GM12801 (cell line): Measurements from ENCODE around the gene ESRRA.

ENCODE experiments used
- TF ChIP-seq, protein P1 (sequence below): IDR thresholded peaks from one replicate; pipeline ENCODE4 v1.5.1; 2011; ENCODE audit warnings: control low read depth; ENCODE audit not compliant: insufficient read length; ENCODE audit errors: extremely low read depth

Gene ESRRA

DNA sequence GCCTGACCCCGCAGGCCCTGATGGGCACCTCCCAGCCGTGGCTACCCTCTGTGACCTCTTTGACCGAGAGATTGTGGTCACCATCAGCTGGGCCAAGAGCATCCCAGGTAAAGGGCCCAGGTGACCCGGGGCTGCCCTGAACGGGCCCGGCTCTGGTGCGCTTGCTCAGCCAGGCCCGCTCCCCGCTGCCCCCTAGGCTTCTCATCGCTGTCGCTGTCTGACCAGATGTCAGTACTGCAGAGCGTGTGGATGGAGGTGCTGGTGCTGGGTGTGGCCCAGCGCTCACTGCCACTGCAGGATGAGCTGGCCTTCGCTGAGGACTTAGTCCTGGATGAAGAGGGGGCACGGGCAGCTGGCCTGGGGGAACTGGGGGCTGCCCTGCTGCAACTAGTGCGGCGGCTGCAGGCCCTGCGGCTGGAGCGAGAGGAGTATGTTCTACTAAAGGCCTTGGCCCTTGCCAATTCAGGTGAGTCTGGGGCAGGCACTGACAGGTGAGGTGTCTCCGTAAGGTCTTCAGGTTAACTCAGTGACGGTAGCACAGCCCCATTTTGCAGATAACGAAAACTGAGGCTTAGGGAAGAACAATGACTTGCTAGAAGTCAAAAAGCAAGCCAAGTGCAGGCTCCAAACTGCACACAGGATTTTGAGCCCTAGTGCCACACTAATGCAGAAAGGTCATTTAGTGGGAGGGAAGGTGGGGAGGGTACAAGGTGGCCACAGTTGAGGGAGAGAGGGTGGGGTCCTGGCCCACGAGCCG lies 9.7 kb downstream of the ESRRA start:
- TF ChIP-seq, protein P1, sequence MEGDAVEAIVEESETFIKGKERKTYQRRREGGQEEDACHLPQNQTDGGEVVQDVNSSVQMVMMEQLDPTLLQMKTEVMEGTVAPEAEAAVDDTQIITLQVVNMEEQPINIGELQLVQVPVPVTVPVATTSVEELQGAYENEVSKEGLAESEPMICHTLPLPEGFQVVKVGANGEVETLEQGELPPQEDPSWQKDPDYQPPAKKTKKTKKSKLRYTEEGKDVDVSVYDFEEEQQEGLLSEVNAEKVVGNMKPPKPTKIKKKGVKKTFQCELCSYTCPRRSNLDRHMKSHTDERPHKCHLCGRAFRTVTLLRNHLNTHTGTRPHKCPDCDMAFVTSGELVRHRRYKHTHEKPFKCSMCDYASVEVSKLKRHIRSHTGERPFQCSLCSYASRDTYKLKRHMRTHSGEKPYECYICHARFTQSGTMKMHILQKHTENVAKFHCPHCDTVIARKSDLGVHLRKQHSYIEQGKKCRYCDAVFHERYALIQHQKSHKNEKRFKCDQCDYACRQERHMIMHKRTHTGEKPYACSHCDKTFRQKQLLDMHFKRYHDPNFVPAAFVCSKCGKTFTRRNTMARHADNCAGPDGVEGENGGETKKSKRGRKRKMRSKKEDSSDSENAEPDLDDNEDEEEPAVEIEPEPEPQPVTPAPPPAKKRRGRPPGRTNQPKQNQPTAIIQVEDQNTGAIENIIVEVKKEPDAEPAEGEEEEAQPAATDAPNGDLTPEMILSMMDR: no peak

DNA sequence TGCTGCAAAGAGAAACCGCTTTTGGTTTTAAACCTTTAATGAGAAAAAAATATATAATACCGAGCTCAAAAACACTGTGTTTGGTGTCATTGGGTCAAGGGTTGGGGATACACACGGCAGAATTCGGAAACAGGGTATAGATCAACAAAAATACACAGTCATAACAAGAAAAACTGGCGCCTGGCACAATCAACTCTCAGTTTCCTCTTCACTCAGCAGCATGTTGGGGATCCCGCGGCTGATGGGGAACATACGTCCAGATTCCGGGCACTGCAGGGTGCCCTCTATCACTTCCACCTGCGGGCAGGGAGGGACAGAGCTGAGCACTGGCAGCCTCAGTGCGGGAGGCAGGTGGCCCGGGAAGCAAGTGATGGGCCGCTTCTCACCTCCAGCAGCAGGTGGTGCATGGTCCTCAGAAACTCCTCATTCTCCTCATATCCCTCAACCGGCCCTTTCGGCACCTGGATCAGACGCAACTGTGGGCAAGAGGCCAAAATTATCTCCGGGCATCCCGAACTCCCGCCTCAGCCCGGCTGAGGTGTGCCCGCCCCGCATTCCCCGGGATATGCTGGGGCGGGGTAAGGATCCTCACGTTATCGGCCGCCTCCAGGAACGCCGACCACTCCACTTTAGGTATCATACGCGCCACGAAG lies 11.5 kb downstream of the ESRRA start:
- TF ChIP-seq, protein P1: no peak

GRCh38 chr11:64317325-64317960 lies 12.1 kb downstream of the ESRRA start, which contains the start of gene TRMT112:
TSS of gene TRMT112 (minus strand) at chr11:64317559. CDS start at chr11:64317526, 33 bp downstream.
- TF ChIP-seq, protein P1: no peak

GRCh38 chr11:64317961-64318765 lies 12.8 kb downstream of the ESRRA start, which contains the start of gene PRDX5:
TSS of gene PRDX5 (plus strand) at chr11:64318121. CDS start at chr11:64318216, 95 bp downstream.
- TF ChIP-seq, protein P1: no peak

DNA sequence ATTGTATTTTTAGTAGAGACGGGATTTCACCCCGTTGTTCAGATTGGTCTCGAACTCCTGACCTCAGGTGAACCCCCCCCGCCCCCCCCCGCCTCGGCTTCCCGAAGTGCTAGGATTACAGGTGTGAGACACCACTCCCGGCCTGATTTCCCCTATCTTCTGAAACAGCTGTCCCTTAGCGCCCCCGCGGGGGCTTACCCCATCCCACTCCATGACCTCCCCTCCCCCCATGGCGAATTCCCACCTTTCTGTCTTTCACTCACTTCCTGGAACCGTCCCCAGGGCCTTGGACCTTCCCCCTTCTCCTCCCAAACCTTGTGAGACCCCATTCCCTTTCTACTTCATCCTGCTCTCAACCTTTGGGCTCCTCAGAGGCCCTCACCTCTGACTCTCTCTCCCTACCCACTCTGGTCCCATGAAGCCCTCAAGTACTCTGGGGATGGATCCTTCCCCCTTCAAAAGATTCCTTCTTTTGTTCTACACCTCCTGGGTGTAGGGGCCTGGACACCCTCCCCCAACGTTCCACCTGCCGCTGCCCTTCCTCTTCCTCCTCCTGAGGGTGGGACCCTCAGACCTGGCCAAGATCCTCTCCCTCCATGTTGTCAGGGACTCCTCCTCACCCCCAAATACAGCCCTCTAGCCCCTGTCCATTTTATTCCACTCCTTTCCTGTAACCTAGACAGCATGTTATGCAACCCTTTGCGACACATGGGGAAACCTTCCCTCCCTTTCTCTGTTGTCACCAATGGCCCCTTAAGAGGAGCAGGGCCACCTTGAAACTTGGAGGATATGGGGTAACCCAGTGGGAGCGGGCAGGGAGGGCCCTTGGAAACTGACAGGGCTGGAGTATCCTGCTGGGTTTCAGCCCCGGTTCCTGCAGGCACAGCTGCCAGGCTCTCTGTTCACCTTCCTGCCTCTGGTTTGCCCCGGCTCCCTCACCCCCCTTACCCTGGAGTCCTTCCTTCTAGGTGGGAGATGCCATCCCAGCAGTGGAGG lies 13.7 kb downstream of the ESRRA start:
- TF ChIP-seq, protein P1: no peak

DNA sequence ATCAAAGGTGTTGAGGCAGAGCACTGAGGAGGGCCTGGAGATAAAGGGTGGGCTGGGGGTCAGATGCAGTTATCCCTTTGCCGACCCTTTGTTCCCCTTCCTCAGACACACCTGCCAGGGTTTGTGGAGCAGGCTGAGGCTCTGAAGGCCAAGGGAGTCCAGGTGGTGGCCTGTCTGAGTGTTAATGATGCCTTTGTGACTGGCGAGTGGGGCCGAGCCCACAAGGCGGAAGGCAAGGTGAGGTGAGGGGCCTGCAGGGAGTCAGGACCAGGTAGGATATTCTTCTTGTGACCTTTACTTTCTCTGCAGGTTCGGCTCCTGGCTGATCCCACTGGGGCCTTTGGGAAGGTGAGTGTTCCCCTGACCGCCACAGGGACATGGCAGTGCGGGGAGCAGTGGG lies 15.2 kb downstream of the ESRRA start:
- TF ChIP-seq, protein P1: no peak
